Kasumi-1 (cell line): ENCODE results near the gene PNCK.

ENCODE experiments used
- DNase-seq, 2 experiments: peaks; one replicate each; lab custom pipeline; 2025; lab: John Stamatoyannopoulos, UW

Gene PNCK

GRCh38 chrX:153659268-153659667, 14.3 kb downstream of the PNCK start:
- DNase-seq = no peak

DNA sequence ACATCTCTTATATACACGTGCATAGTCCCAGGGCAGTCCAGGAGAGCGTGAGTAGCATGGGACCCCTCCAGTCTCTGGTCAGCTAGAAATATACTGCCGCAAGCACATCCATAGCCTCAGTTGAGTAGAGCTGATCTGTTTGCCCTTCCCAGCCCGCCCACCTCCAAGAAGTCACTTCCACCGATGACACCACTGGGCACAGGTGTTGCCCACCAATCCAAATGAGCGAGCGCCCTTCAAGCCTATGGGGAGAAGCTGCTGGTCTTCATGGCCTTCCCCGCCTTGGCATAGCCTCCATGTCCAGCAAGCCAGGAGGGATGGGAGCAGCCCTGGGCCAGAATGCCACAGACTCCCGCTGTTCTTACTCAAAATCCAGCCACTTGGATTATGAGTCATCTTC, 16.5 kb downstream of the PNCK start:
- DNase-seq = no peak

DNA sequence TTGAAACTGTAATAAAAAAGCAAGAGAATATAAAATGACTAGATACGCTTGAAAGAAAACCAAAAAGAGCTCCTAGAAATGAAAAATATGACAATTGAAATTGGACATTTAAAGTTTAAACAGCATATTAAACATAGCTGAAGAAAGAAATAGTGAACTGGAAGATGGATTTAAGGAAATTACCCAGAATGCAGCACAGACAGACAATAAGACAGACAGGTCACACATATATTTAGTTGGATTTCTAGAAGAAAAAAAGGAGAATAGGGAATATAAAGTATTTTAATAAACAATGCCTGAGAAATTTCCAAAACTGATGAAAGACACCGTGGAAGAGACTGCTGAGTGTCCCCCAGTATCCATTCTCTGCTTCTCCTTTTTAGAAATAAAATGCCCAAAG, 20.1 kb downstream of the PNCK start:
- no peak for DNase-seq

DNA sequence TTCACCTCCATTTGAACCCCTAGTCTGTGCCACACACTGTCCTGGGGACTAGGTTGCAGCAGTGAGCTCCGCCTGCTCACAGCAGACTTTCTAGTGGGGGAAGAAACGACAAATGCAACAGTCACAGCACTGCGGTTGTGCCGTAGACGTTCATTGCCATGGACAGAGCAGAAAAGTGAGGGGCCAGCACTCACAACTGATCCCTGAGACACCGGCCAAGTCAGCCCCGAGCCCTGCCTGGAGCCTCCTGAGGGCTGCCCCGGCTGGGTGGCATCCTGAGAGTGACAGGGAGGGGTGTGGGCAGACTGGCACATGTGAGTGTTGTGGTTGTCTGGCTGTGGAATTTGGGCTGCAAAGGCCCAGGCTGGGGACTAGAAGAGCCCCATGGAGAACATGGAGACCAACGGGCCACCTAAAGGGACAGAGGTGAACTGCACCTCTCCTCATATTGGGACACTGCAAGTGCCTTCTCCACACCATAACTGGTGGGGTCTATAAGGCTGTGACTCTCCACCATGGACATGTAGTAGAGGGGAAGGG, 22.0 kb downstream of the PNCK start:
- peak in 1 of 2 experiments; percentile 24 for DNase-seq

GRCh38 chrX:153650959-153651358, 22.7 kb downstream of the PNCK start:
- DNase-seq = no peak

DNA sequence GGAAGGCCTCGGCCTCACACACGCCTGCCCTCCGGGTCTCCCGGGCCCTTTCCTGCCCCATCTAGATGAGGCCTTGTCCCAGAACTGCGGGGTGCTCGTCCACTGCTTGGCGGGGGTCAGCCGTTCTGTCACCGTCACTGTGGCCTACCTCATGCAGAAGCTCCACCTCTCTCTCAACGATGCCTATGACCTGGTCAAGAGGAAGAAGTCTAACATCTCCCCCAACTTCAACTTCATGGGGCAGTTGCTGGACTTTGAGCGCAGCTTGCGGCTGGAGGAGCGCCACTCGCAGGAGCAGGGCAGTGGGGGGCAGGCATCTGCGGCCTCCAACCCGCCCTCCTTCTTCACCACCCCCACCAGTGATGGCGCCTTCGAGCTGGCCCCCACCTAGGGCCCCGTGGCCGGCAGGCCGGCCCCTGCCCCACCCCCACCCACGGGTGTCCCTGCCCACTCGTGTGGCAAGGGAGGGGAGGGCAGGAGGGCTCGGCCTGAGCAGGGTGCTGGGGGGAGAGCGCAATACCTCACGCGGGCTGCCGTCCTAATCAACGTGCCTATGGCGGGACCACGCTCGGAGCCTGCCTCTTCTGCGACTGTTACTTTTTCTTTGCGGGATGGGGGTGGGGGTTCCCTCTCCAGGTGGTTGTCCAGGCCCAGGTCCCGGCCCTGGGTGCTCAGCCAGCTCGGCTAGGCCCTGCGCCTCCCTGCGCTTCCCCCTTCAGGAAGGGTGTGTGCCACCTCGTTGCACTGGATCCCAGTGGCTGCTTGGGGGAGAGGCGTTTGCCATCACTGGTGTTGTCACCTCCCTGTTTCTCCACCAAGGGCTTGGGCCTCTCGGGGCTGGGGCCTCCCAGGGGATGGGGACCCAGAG, 23.5 kb downstream of the PNCK start:
- DNase-seq = no peak

- DNase-seq = peak; percentile 34 to 54
Measured at GRCh38 chrX:153649178-153649914, 24.3 kb downstream of the PNCK start.

GRCh38 chrX:153648358-153649177, 25.0 kb downstream of the PNCK start:
- DNase-seq = no peak

DNA sequence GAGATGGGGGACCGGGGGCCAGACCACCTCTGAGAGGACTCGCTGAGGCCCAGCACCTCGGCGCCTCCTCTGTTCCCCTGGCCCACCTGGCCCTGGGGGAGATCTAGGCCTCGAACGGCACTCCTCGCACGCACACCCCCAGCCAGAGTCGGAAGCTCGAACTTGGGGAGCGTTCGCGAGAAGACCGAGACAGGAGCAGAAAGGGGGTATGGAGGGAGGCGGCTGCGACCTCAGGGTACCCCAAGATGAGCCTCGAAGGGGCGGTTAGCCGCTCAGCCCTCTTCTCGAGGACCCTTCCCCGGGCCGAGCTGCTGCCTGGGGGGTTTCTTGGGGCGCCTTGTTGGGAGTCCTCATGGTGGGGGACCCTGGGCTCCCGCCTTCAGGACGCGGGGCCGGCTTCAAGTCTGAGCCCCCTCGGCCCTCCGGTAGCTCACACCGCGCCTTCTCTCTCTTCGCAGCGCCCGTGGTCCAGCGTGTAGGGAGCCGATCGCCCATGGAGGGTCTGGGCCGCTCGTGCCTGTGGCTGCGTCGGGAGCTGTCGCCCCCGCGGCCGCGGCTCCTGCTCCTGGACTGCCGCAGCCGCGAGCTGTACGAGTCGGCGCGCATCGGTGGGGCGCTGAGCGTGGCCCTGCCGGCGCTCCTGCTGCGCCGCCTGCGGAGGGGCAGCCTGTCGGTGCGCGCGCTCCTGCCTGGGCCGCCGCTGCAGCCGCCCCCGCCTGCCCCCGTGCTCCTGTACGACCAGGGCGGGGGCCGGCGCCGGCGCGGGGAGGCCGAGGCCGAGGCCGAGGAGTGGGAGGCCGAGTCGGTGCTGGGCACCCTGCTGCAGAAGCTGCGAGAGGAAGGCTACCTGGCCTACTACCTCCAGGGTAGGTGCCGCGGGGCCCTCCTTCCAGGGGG, 25.9 kb downstream of the PNCK start:
- no peak for DNase-seq

GRCh38 chrX:153646620-153647373, 26.8 kb downstream of the PNCK start, which contains the start of gene DUSP9:
TSS of gene DUSP9 (plus strand) at chrX:153647203. CDS start at chrX:153647954, 751 bp downstream.
- DNase-seq = peak in 1 of 2 experiments; percentile 4

DNA sequence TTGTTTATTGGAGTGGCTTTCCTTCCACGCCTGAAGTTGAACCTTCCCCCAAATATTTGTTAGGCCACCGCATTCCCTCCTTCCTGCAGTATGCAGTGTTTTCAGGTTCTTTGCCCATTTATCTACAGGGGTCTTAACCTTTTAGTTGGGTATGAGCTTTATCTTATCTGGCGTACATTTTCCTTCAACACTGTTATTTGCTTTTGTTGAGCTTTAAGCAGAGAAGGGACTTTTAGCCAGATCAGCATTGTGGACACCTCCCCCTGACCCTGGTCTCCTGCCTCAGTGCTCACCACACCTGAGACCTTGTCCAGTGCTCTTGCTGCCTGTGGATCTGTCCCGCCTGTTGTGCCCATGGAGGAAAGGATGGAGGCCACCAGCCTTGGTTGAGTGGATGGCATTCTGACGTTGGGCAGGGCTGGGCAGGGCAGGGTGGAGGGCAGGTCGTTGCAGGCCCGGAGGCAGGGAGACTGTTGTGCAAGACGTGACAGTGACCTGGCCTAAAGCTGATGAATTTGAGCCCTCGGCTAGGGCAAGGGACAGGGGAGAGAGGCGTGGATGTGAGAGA, 27.6 kb downstream of the PNCK start:
- DNase-seq = no peak

- no peak for DNase-seq
Measured at GRCh38 chrX:153645151-153645550, 28.5 kb downstream of the PNCK start.

DNA sequence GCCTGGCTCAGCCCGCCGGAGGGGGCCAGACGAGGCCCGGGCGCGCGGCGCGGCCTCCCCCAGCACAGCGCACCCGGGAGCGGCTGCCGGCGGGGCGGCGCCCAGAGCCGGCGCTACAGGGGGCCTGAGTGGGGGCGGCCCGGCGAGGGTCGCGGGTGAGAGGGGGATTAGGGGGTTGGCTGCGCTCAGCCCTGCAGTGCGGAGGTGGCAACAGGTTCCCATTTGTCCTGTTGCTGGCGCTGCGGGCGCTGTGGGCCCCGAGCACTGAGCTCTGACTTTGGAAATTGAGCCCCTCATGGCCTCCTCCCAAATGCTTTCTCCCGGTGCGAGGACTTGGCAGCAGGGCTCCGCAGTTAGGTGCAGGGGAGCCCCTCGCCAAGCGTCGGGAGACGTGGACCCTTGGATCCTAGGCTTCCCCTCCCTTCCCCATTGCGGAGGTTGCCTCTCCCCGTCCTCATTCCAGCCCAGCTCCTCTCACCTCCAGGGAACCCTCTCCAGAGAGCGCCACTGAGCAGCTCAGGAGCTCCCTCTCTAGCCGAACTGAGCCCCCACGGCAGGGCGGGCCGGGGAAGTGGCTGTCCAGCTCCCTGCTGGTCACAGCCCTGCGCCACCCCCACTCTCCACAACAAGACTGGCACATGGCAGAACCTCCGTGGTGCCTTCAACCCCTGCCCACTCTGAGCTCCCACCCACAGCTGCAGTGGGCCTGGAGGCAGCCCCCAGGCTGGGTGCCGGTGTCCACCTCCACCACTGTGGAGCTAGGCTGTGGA, 29.1 kb downstream of the PNCK start:
- peak in 1 of 2 experiments; percentile 10 for DNase-seq

- DNase-seq = peak in 1 of 2 experiments; percentile 10
Measured at GRCh38 chrX:153643431-153644351, 29.9 kb downstream of the PNCK start.

DNA sequence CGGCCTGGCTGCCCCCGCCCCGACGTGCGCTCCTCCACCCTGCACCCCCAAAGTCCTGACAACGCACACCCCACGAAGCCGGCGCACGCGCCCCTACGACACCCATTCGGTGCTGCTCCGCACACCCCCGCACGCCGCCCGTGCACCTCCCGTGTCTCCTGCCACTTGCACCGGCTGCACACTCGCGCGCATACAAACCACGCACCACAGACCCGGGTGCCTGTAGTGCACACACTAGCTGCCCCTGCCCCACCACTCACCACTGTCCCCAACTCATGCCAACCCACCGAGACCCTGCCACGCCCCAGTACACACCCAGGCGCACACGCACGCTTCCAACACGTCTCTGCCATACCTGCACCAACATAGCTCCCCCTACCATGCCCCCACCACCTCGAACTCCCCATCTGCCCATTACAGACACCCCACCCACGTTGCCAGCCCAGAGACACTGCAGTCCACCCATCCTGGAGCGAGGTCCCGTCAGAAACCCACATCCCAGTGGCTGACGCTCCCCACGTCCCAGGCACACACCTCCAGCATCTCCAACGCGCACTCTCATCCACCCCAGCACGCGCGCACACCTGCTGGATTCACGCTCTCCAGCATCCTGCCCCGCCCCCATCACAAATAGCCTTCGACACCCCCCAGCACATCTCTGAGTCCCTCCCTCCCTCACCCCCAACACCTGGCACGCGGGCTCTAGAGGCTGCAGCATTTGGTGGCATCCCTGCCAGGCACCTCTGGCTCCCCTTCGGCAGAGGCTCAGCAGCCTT, 30.8 kb downstream of the PNCK start:
- no peak for DNase-seq

- DNase-seq = no peak
Measured at GRCh38 chrX:153642051-153642654, 31.5 kb downstream of the PNCK start.

DNA sequence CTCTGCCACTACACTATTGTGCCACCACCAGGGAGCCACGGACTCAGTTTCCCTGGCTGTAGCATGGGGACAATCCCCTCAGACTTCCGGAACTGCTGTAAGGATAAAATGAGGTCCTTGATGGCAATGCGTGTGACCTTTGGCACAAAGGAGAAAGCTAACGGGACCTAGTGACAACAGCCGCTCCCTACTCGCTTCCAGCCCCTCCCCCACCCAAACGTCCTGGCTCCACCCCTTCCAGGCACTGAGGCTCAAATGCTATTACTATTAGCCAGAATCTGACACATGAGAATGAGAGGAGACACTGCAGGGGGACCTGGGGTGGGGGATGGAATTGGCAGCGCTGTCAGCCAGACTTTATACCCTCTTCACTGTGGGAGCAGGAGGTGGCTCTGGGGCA, 32.0 kb downstream of the PNCK start:
- DNase-seq = no peak
